T-helper 2 cell treated with Interferon-gamma antibody and Interleukin-4, amounts not matched to agents 100 ng/mL and 5 ng/mL, for 36 hours (primary cell): ENCODE data around the gene EFNA1. TPM values are rescaled to one million over a fixed set of nuclear protein-coding genes. Genes with fewer than 3 reads are reported as not detected.

Experiments
- intact Hi-C: fragments of 100-400 bp; cut with micrococcal nuclease; formaldehyde crosslinking; loops from one replicate; pipeline ENCODE4 v1.15.1; 2023
- total RNA-seq: library from RNA; stranded (reverse); gene quantifications from 2 replicates; pipeline ENCODE4 v1.2.3, GENCODE V29; 2022

EFNA1 gene, protein sequence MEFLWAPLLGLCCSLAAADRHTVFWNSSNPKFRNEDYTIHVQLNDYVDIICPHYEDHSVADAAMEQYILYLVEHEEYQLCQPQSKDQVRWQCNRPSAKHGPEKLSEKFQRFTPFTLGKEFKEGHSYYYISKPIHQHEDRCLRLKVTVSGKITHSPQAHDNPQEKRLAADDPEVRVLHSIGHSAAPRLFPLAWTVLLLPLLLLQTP
- not detected in 2 replicates for total RNA-seq

- intact Hi-C loops: loop anchor here (5.0 kb wide), 1 partner anchor 35 kb away; no protein-coding TSS in a partner anchor
These were observed at the start of gene EFNA1 for GRCh38 chr1:155127105-155127966. Gene EFNA1, plus strand, starts transcription at chr1:155127876. Its CDS starts 102 bp downstream, at chr1:155127978.

GRCh38 chr1:155078469-155079209, 49.0 kb upstream of the EFNA1 start, which contains the start of gene EFNA3:
Gene EFNA3, plus strand, starts transcription at chr1:155078837. Its CDS starts 105 bp downstream, at chr1:155078942.
- intact Hi-C loops: no loop called here

GRCh38 chr1:155079210-155079486, 48.5 kb upstream of the EFNA1 start:
- intact Hi-C loops: no loop called here

GRCh38 chr1:155079487-155080311, 48.0 kb upstream of the EFNA1 start:
- intact Hi-C loops: no loop called here

DNA sequence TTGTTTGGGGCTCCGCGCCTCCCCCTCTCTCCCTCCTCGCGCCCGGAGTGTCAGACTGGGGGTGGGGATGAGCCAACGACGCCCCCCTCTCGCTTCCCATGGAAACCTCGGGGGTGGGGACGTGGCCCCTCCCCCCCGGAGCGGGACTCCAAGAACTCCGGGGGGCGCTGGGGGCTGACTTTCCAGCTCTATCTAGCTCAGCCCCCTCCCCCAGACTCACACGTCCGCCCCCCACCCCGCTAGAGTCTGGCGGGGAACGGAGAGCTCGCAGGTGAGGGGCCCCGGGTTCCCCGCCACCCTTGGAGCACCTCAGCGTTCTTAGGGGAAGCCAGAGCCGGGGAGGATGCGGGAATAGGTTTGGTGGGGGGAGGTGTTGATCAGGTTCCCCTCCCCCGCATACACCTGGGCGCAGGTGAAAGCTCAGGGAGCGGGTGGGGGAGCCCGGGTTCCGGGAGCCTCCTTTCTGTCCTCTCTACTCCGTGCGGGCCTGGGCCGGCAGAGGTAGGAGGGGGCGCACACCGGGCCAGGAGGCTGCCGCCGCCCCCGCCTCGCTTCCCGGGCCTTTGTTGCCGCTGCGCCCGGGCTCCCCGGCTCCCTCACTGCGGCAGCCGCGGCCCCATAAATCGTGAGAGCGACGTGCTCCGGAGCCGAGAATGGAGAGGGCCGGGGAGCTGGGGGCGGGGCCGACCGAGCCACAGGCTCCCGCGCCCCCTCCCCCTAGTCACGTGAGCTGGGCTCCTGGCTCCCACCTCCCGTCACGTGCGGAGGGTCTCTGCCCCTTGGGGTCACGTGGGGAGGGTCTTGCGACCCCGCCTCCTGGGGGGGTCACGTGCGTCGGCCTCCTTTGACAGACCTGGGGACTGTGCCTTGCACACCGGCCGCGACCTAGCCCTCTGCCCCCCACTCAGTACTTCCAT, 47.1 kb upstream of the EFNA1 start:
- intact Hi-C loops: no loop called here

DNA sequence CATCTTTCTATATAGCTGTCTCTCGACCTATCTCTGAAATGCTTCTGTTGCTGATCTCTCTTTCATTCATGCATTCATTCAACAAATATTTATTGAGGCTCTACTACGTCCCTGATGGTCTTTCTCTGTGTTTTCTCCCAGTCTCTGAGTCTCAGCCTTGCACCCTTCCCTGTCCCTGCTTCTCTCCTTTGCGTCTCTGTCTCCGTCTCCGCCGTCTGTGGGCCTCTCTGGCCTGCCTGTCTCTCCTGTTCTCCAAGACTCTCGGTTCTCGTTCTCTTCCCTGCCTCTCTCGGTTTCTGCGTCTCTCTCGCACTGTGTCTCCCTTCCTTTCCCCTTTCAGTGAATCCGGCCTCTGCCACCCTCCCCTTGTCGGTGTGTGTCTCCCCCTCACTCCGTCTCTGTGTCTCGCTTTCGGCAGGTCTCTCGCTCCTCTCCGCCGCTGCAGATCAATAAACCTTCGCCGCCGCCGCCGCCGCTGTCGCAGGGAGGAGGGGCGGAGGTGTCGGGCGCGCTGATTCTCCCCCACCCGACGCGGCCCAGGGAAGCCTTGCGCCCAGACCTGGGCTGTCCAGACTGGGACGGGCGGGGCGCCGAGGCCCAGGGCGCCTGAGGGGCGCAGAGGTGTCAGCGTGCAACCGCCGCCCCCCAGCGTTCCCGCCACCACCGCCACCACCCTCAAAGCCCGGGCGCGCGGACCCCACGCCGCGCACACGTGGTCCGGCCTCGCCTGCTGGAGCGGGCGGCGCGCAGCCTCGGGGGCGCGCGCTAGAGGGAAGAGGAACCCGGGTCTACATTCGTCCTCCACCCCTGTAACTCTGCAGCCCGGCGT, 46.0 kb upstream of the EFNA1 start:
- intact Hi-C loops: no loop called here

DNA sequence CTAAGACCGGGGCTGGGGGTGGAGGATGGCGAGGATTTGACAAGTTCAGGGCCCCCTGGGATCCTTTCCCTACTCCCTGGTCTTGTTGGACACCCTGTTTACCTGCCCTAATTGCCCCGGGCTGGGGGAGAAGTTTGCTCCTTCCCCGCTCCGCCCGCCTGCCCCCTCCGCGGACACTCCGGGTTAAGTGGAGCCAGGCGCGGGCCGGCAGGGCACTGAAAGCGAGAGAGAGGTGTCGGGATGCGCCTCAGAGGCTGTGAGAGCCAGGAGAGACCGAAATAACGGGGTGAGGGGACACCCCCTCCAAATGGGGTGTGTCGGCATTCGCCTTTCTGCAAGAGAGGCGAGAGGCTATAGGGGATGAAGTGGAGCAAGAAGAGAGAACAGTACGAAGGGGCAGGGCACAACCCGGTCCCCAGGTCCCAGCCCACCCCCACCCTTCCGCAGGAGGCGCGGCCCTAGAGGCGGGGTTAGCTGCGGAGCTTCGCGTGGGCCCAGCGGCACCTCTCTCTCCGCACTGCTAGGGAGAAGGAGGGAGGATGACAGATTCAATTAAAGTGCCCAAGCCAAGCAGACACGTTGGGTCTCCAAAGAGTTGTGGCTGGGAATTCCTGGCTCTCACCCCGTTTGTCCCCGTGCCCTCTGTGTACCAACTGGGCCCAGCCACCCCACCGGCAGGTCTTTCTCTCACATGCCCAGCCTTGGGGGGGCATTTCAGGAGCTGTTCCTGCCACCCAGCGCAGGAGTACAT, 45.2 kb upstream of the EFNA1 start:
- intact Hi-C loops: no loop called here

DNA sequence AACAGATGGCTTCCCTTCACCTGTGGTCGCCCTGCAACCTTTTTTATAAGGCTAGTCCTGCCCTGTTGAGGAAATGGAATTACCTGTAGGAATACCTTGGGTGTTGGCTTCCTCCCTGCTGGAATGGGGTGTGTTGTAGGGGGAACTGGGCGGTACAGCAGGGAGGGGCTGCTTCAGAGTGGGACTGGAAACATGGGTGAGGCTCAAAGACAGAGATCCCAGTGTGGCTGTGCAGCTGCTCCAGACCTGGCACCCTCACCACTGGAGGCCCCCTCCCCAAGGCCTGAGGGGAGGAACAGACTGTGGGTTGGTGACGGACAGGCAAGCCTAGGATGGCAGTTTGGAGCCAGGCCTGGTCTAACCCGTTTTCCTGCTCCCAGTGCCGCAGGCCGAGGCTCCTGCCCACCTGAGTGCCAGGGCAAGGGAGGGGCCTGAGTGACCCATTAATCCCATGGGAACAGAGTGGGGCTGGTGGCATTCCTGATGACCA, 44.6 kb upstream of the EFNA1 start:
- intact Hi-C loops: no loop called here

- intact Hi-C loops: loop anchor here (1.0 to 2.0 kb wide), 4 partner anchors 21 to 81 kb away; partner anchors contain the start of genes EFNA4, SLC50A1 and ZBTB7B
These were observed 43.6 kb upstream of the EFNA1 start for GRCh38 chr1:155083865-155084721.

GRCh38 chr1:155084722-155085503, 42.8 kb upstream of the EFNA1 start:
- intact Hi-C loops: loop anchor here (1.0 to 5.0 kb wide), 6 partner anchors 22 to 772 kb away; partner anchors contain the start of genes EFNA4, GON4L, SLC50A1 and SYT11

DNA sequence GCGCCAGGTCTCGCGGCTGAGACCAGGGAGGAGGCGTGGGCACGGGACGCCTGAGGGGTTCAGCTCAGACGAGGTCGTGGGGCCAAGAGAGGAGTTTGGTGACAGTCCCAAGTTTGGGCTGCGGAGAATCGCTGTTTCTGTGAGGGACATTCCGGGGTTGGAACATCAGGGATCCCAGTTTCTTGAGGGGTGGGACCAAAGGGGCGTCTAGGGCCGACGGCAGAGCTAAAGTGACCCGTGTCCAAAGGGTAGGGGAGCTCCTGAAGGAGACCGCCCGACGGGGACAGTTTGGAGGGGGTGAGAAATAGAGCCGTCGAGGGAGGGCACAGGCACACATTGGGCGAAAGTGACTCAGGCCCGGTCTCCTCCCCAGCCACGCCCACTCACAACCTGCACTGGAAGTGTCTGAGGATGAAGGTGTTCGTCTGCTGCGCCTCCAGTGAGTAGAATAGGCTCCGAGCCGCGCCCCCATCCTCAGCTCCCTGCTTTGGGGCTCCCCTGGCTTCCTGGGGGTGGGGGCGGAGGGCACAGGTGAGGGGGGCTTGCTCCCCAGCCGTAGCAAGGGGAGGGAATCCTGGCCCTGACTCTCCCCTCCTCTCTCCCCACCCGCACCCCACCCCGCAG, 42.1 kb upstream of the EFNA1 start:
- intact Hi-C loops: loop anchor here (1.0 to 5.0 kb wide), 4 partner anchors 49 to 772 kb away; partner anchors contain the start of genes GON4L, SLC50A1, SYT11 and UBE2Q1

DNA sequence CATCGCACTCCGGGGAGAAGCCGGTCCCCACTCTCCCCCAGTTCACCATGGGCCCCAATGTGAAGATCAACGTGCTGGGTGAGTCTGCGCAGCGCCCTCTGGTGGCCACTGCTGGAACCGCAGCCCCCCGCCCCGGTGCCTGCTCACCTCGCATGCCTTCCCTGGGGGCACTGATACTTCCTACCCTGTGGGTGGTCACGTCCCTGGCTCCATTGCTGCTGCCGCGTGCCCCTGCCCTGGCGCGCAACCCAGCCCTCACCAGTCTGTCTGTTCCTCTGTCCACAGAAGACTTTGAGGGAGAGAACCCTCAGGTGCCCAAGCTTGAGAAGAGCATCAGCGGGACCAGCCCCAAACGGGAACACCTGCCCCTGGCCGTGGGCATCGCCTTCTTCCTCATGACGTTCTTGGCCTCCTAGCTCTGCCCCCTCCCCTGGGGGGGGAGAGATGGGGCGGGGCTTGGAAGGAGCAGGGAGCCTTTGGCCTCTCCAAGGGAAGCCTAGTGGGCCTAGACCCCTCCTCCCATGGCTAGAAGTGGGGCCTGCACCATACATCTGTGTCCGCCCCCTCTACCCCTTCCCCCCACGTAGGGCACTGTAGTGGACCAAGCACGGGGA, 41.4 kb upstream of the EFNA1 start:
- intact Hi-C loops: loop anchor here (5.0 kb wide), 1 partner anchor 771 kb away; the partner anchor contains the start of genes GON4L and SYT11

- intact Hi-C loops: loop anchor here (5.0 kb wide), 1 partner anchor 770 kb away; the partner anchor contains the start of genes GON4L and SYT11
These were observed 40.7 kb upstream of the EFNA1 start for GRCh38 chr1:155086856-155087535.
